Thoracic aorta (tissue), 2 donors: ENCODE measurements around the gene RASGRP2. TPM values are rescaled to one million over a fixed set of nuclear protein-coding genes. Genes with fewer than 3 reads are reported as not detected.

Experiments
- ATAC-seq: fragments of 150-250 bp; one replicate; pipeline ENCODE4 v1.8.0; 2017; ENCODE audit warnings: low read depth; ENCODE audit not compliant: insufficient number of reproducible peaks, low FRiP score
- DNase-seq: peaks from one replicate; pipeline ENCODE4 v3.0.0-alpha.2; 2020; ENCODE audit warnings: low spot score
- H3K27ac ChIP-seq, 2 donors: fragments of 200-600 bp; sonication (generic); 1 replicate in 1 of 2; 2 replicates in 1 of 2; pipeline ENCODE4 v1.5.1; 2016; ENCODE audit warnings: mild to moderate bottlenecking in 2 of 2, moderate library complexity in 2 of 2
- H3K27me3 ChIP-seq: fragments of 200-600 bp; sonication (generic); replicated peaks from 2 replicates; pipeline ENCODE4 v1.6.0; 2016; ENCODE audit warnings: mild to moderate bottlenecking; ENCODE audit not compliant: insufficient read depth
- H3K36me3 ChIP-seq: fragments of 200-600 bp; sonication (generic); one replicate; pipeline ENCODE4 v1.5.1; 2016
- H3K4me1 ChIP-seq, 2 donors: fragments of 200-600 bp; sonication (generic); 1 replicate in 1 of 2; 2 replicates in 1 of 2; pipeline versions ENCODE4 v1.5.1 to v1.6.0; 2016; ENCODE audit warnings: low read depth in 2 of 2, mild to moderate bottlenecking in 1 of 2; ENCODE audit not compliant: control insufficient read depth in 1 of 2
- H3K4me3 ChIP-seq: fragments of 200-600 bp; sonication (generic); 2 replicates; pipeline ENCODE4 v1.5.1; 2016; ENCODE audit warnings: mild to moderate bottlenecking
- H3K9me3 ChIP-seq: fragments of 200-600 bp; sonication (generic); 2 replicates; pipeline ENCODE4 v1.5.1; 2016
- CTCF ChIP-seq: fragments of 200-600 bp; sonication (generic); IDR thresholded peaks from one replicate; pipeline ENCODE4 v1.5.1; 2019; ENCODE audit warnings: antibody characterized with exemption
- total RNA-seq, 2 donors: library from RNA; depleted of rRNA; stranded (reverse); fragments of >200 nt; gene quantifications; one replicate each; pipeline versions ENCODE4 v1.1.0 to v1.2.3, GENCODE V29; 2016

Gene RASGRP2
- total RNA-seq, 2 donors from 2014 or later = 78.4 to 89.1 TPM

GRCh38 chr11:64719406-64719805, 24.5 kb downstream of the RASGRP2 start:
- H3K4me1 ChIP-seq = peaks cover 0 to 7% of the 10 kb centered on the region in 2 donors
- ATAC-seq = no peak
- H3K9me3 ChIP-seq = no peaks in the 10 kb centered on the region
- H3K36me3 ChIP-seq = no peaks in the 10 kb centered on the region
- no peak for TF ChIP-seq CTCF
- peaks cover 7% of the 10 kb centered on the region for H3K27me3 ChIP-seq
- DNase-seq = no peak
- no peak overlapping the region for H3K27ac ChIP-seq
- no peak overlapping the region for H3K4me3 ChIP-seq

GRCh38 chr11:64718780-64719124, 25.2 kb downstream of the RASGRP2 start:
- ATAC-seq = no peak
- Histone ChIP-seq H3K36me3 (no peaks in the 10 kb centered on the region), H3K9me3 (no peaks in the 10 kb centered on the region), H3K27me3 (peaks cover 7% of the 10 kb centered on the region), H3K27ac (no peak overlapping the region), H3K4me1 (peaks cover 2 to 7% of the 10 kb centered on the region in 2 donors), H3K4me3 (no peak overlapping the region)
- DNase-seq = no peak
- no peak for TF ChIP-seq CTCF

GRCh38 chr11:64718084-64718779, 25.7 kb downstream of the RASGRP2 start:
- Histone ChIP-seq H3K27me3 (peaks cover 7% of the 10 kb centered on the region), H3K36me3 (no peaks in the 10 kb centered on the region), H3K4me1 (peaks cover 2 to 3% of the 10 kb centered on the region in 2 donors), H3K27ac (no peak overlapping the region), H3K9me3 (no peaks in the 10 kb centered on the region), H3K4me3 (no peak overlapping the region)
- no peak for DNase-seq
- ATAC-seq = no peak
- no peak for TF ChIP-seq CTCF

- Histone ChIP-seq H3K4me1 (peaks cover 3 to 6% of the 10 kb centered on the region in 2 donors), H3K27ac (no peak overlapping the region), H3K9me3 (no peaks in the 10 kb centered on the region), H3K4me3 (no peak overlapping the region), H3K27me3 (peaks cover 7% of the 10 kb centered on the region), H3K36me3 (no peaks in the 10 kb centered on the region)
- no peak for TF ChIP-seq CTCF
- ATAC-seq = no peak
- DNase-seq = no peak
These were observed 26.7 kb downstream of the RASGRP2 start for GRCh38 chr11:64717268-64717578.

GRCh38 chr11:64716473-64717267, 27.3 kb downstream of the RASGRP2 start:
- Histone ChIP-seq H3K4me1 (peaks cover 3 to 6% of the 10 kb centered on the region in 2 donors), H3K27ac (no peak overlapping the region), H3K9me3 (no peaks in the 10 kb centered on the region), H3K4me3 (no peak overlapping the region), H3K27me3 (peaks cover 7% of the 10 kb centered on the region), H3K36me3 (no peaks in the 10 kb centered on the region)
- ATAC-seq (no peak), DNase-seq (no peak)
- TF ChIP-seq CTCF = no peak
